PC-3 (cell line): Measurements from ENCODE around the gene UBQLN1. TPM values are rescaled to one million over a fixed set of nuclear protein-coding genes. Genes with fewer than 3 reads are reported as not detected.

Experiments used
- ATAC-seq: fragments of 200-7000 bp; cut with Tn5 transposase; 2 replicates; pipeline ENCODE4 v1.9.1; 2020; ENCODE audit warnings: mild to moderate bottlenecking, moderate library complexity
- BruUV-seq: library from RNA; stranded (reverse); fragments of 400-500 nt; replicated peaks from 2 replicates; lab custom pipeline; 2021; lab: Mats Ljungman, UMichigan
- CTCF ChIA-PET: fragments of 300-600 bp; sonication (Branson Sonifier 250); formaldehyde crosslinking; loops from one replicate; lab custom pipeline; 2022; ENCODE audit warnings: antibody characterized with exemption; lab: Charles Lee
- POLR2A ChIA-PET: fragments of 300-600 bp; sonication (Branson Sonifier 250); formaldehyde crosslinking; loops from one replicate; lab custom pipeline; 2022; ENCODE audit warnings: antibody characterized with exemption; ENCODE audit not compliant: unreplicated experiment; lab: Charles Lee
- DNase-seq: peaks from one replicate; pipeline ENCODE4 v3.0.0-alpha.2; 2015
- H2AFZ ChIP-seq: fragments of 300-600 bp; sonication (generic); 2 replicates; pipeline ENCODE4 v1.6.0; 2016; ENCODE audit warnings: antibody characterized with exemption, low read length
- H3F3A ChIP-seq: fragments of 300-600 bp; sonication (generic); one replicate; pipeline ENCODE4 v1.6.0; 2017; ENCODE audit warnings: antibody characterized with exemption, low read length, control low read depth, mild to moderate bottlenecking; ENCODE audit not compliant: unreplicated experiment
- H3K27ac ChIP-seq: fragments of 300-600 bp; sonication (generic); 2 replicates; pipeline ENCODE4 v1.5.1; 2016; ENCODE audit warnings: mild to moderate bottlenecking, low read length
- H3K27me3 ChIP-seq: fragments of 300-600 bp; sonication (generic); 2 replicates; pipeline ENCODE4 v1.6.1; 2016; ENCODE audit warnings: low read length, mixed read lengths
- H3K36me3 ChIP-seq: fragments of 300-600 bp; sonication (generic); 2 replicates; pipeline ENCODE4 v1.6.1; 2016; ENCODE audit warnings: low read depth, mixed run types, low read length, mixed read lengths
- H3K4me1 ChIP-seq: fragments of 300-600 bp; sonication (generic); 2 replicates; pipeline ENCODE4 v1.5.1; 2016; ENCODE audit warnings: low read length; ENCODE audit not compliant: insufficient read depth
- H3K4me2 ChIP-seq: fragments of 300-600 bp; sonication (generic); 2 replicates; pipeline ENCODE4 v1.6.0; 2016; ENCODE audit warnings: low read length
- H3K4me3 ChIP-seq: fragments of 300-600 bp; sonication (generic); 2 replicates; pipeline ENCODE4 v1.5.1; 2016; ENCODE audit warnings: mild to moderate bottlenecking, low read length, mixed read lengths
- H3K79me2 ChIP-seq: fragments of 300-600 bp; sonication (generic); 2 replicates; pipeline ENCODE4 v1.6.1; 2017; ENCODE audit warnings: low read length, mixed read lengths
- H3K9ac ChIP-seq: fragments of 300-600 bp; sonication (generic); 2 replicates; pipeline ENCODE4 v1.6.0; 2016; ENCODE audit warnings: mild to moderate bottlenecking, low read length
- H3K9me2 ChIP-seq: fragments of 300-600 bp; sonication (generic); replicated peaks from 2 replicates; pipeline ENCODE4 v1.6.1; 2016; ENCODE audit warnings: mixed run types, low read length, mixed read lengths
- H3K9me3 ChIP-seq: fragments of 300-600 bp; sonication (generic); 2 replicates; pipeline ENCODE4 v1.6.1; 2016; ENCODE audit warnings: low read length, mixed read lengths
- H4K20me1 ChIP-seq: fragments of 300-600 bp; sonication (generic); 2 replicates; pipeline ENCODE4 v1.6.1; 2016; ENCODE audit warnings: low read length, mixed read lengths
- CTCF ChIP-seq: fragments of 300-600 bp; sonication (generic); conservative IDR thresholded peaks from 2 replicates; pipeline ENCODE4 v1.5.1; 2017; ENCODE audit warnings: antibody characterized with exemption, low read depth, mild to moderate bottlenecking, low read length
- EZH2 ChIP-seq: fragments of 300-600 bp; sonication (generic); IDR thresholded peaks from one replicate; pipeline ENCODE4 v1.6.1; 2017; ENCODE audit warnings: antibody characterized with exemption, mild to moderate bottlenecking, low read length; ENCODE audit not compliant: unreplicated experiment
- EZH2phosphoT487 ChIP-seq: fragments of 300-600 bp; sonication (generic); IDR thresholded peaks from 2 replicates; pipeline ENCODE4 v1.6.1; 2018; ENCODE audit warnings: mild to moderate bottlenecking, antibody characterized with exemption, low read length, borderline replicate concordance
- intact Hi-C: fragments of 100-400 bp; cut with micrococcal nuclease; formaldehyde crosslinking; loops from 2 replicates; pipeline ENCODE4 v1.9.0; 2023
- total RNA-seq: library from RNA; depleted of rRNA; stranded (reverse); fragments of >200 nt; gene quantifications from 2 replicates; pipeline ENCODE4 v1.2.3, GENCODE V29; 2014

The UBQLN1 gene
- total RNA-seq, 1 experiment from 2014 or later = 105 TPM

- intact Hi-C loops = no loop called here
- Histone ChIP-seq H3K4me1 (no peaks in the 10 kb centered on the region), H3K4me2 (no peak overlapping the region), H3F3A (no peaks in the 10 kb centered on the region), H3K9ac (no peak overlapping the region), H3K27ac (no peak overlapping the region), H3K79me2 (no peaks in the 10 kb centered on the region), H3K9me3 (no peaks in the 10 kb centered on the region), H3K36me3 (peaks cover 8% of the 10 kb centered on the region; the same call in 1 of the 2 replicates), H2AFZ (no peak overlapping the region), H3K9me2 (no peaks in the 10 kb centered on the region), H3K4me3 (no peak overlapping the region), H4K20me1 (no peaks in the 10 kb centered on the region), H3K27me3 (no peaks in the 10 kb centered on the region)
- no peak for DNase-seq
- CTCF ChIA-PET = no interaction called here
- POLR2A ChIA-PET = no interaction called here
- TF ChIP-seq EZH2phosphoT487 = no peak
- TF ChIP-seq EZH2 = no peak
- TF ChIP-seq CTCF = no peak
- BruUV-seq = no TSS peak
- no peak for ATAC-seq
These were observed 61.1 kb downstream of the UBQLN1 start for GRCh38 chr9:83646500-83647239.

GRCh38 chr9:83642793-83643192 is 65.0 kb downstream of the UBQLN1 start:
- no peak overlapping the region for H3K27ac ChIP-seq
- no peaks in the 10 kb centered on the region for H3K9me2 ChIP-seq
- H3K27me3 ChIP-seq = no peaks in the 10 kb centered on the region
- intact Hi-C loops = no loop called here
- H3K9ac ChIP-seq = no peak overlapping the region
- H3K4me2 ChIP-seq = no peak overlapping the region
- H3K4me3 ChIP-seq = no peak overlapping the region
- no peak for ATAC-seq
- TF ChIP-seq EZH2phosphoT487 = no peak
- no peak for TF ChIP-seq EZH2
- TF ChIP-seq CTCF = no peak
- no peaks in the 10 kb centered on the region; the same call in 1 of the 2 replicates for H3K36me3 ChIP-seq
- no peak for DNase-seq
- ChIA-PET POLR2A (no interaction called here), CTCF (no interaction called here)
- no peaks in the 10 kb centered on the region for H3F3A ChIP-seq
- H3K9me3 ChIP-seq = no peaks in the 10 kb centered on the region
- no TSS peak for BruUV-seq
- H3K4me1 ChIP-seq = no peaks in the 10 kb centered on the region
- H3K79me2 ChIP-seq = no peaks in the 10 kb centered on the region
- no peaks in the 10 kb centered on the region for H4K20me1 ChIP-seq
- no peak overlapping the region for H2AFZ ChIP-seq

- no peak overlapping the region for H3K4me3 ChIP-seq
- H3F3A ChIP-seq = no peaks in the 10 kb centered on the region
- BruUV-seq = no TSS peak
- no peaks in the 10 kb centered on the region for H3K4me1 ChIP-seq
- no peaks in the 10 kb centered on the region for H3K36me3 ChIP-seq
- intact Hi-C loops = no loop called here
- H3K9ac ChIP-seq = no peak overlapping the region
- no peaks in the 10 kb centered on the region for H3K79me2 ChIP-seq
- no peaks in the 10 kb centered on the region for H3K27me3 ChIP-seq
- no peaks in the 10 kb centered on the region for H3K9me2 ChIP-seq
- no peaks in the 10 kb centered on the region for H3K9me3 ChIP-seq
- TF ChIP-seq CTCF (no peak), EZH2phosphoT487 (no peak), EZH2 (no peak)
- CTCF ChIA-PET = no interaction called here
- ATAC-seq = no peak
- POLR2A ChIA-PET = no interaction called here
- H2AFZ ChIP-seq = no peak overlapping the region
- H3K4me2 ChIP-seq = no peak overlapping the region
- DNase-seq = no peak
- H3K27ac ChIP-seq = no peak overlapping the region
- H4K20me1 ChIP-seq = no peaks in the 10 kb centered on the region
These were observed 68.5 kb downstream of the UBQLN1 start for GRCh38 chr9:83639266-83639665.
